Stimulated activated naive CD8-positive, alpha-beta T cell treated with anti-CD3 and anti-CD28 coated beads, Interleukin-15, Interleukin-2, amounts not matched to agents 100 ng/mL and 50 ng/mL, for 24 hours (primary cell): ENCODE data around the gene DCBLD1.
"Not testable (repeated sequence)": the region's sequence is repeated elsewhere in the genome, so short reads cannot be mapped to it uniquely, and the experiment has no call there.

ENCODE experiments used
- H3K27ac Mint-ChIP-seq: one replicate; pipeline ENCODE4 v1.8.0; 2021; ENCODE audit warnings: mild to moderate bottlenecking, mixed read lengths
- H3K27me3 Mint-ChIP-seq: one replicate; pipeline ENCODE4 v1.8.0; 2021; ENCODE audit warnings: mixed read lengths
- H3K36me3 Mint-ChIP-seq: one replicate; pipeline ENCODE4 v1.8.0; 2021; ENCODE audit warnings: low read depth, mixed read lengths
- H3K4me1 Mint-ChIP-seq: one replicate; pipeline ENCODE4 v1.8.0; 2021; ENCODE audit warnings: low read depth, mixed read lengths
- H3K4me3 Mint-ChIP-seq: one replicate; pipeline ENCODE4 v1.8.0; 2021; ENCODE audit warnings: mild to moderate bottlenecking, mixed read lengths
- H3K9me3 Mint-ChIP-seq: one replicate; pipeline ENCODE4 v1.8.0; 2021; ENCODE audit warnings: mixed read lengths

DCBLD1 gene

DNA sequence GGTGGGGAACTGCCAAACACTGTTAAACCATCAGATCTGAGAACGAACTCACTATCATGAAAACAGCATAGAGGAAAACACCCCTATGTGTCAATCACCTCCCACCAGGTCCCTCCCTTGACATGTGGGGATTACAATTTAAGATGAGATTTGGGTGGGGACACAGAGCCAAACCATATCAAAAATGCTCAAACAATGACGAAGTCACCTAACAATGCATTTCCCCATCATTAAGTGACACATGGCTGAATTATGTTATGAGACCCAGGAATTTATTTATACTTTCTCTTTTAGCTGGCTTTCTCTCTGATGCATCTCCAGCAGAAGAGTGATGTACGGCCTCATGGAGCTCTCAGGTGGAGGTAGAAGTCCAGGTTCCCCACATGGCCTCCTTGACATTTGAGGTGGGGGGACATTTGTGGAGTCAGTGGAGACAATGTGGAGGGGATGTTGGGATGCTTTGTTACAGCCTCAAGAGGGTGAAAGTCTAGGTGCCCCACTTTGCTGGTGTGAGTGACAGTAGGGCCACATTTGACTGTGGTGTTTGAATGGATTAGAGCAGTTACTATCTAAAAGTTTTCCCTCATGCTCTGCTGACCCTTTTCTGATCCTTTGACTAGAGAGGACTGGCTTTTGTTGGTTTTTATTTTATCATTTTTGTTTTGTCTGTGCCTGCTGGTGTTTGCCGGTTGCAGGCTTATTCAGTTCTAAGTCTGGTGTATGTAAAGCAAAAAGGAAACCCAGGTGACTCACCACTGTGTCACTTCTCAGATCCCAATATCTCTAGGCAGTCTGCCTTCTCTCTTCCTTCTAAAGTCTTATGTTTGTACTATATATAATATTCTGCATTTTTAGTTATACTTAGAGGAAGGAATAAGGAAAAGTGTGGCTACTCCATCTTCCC is 18.5 kb upstream of the DCBLD1 start:
- Mint-ChIP-seq H3K27me3 (peaks cover 16% of the 10 kb centered on the region), H3K4me3 (peak overlapping the region; percentile 22), H3K4me1 (peaks cover 18% of the 10 kb centered on the region), H3K27ac (peak overlapping the region; percentile 9), H3K9me3 (no peaks in the 10 kb centered on the region), H3K36me3 (no peaks in the 10 kb centered on the region)

DNA sequence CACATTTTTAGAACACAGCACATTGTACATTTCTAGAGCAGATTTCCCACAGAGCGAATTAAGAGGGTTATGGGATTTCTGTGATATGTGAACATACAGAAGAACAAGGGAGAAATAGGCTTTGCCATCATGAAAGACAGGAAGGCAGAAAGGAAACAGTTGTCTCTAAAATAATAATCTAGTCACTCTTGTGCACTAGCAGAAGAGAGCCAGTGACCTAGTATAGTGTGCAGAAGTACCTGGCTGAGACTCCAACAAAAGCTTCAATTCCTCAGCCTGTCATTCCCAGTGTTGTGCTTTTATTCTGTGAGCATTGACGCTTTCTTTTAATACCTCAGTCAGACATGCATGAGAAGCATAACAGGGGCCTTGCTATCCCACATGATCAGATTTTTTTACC is 17.8 kb upstream of the DCBLD1 start:
- Mint-ChIP-seq H3K4me1 (peaks cover 18% of the 10 kb centered on the region), H3K36me3 (no peaks in the 10 kb centered on the region), H3K27ac (no peak overlapping the region), H3K9me3 (no peaks in the 10 kb centered on the region), H3K27me3 (peaks cover 16% of the 10 kb centered on the region), H3K4me3 (no peak overlapping the region)

DNA sequence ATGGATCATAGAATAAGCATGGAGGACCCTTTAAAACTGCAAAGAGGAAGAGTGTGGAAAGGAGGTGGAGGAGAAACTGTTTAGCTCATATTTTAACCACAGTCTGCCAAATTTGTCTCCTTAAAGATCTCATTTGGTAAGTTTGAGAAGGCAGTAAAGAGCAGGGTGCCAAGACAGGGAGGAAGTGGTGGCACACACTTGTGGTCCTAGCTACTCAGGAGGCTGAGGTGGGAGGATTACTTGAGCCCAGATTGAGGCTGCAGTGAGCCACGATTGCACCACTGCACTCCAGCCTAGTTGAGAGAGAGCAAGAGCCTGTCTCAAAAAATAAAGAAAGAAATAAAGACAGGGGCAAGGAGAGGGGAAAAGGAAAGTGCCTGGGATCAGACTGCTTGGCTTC is 16.8 kb upstream of the DCBLD1 start:
- Mint-ChIP-seq H3K4me1 (peaks cover 18% of the 10 kb centered on the region), H3K27me3 (peaks cover 20% of the 10 kb centered on the region), H3K4me3 (no peak overlapping the region), H3K27ac (no peak overlapping the region), H3K36me3 (no peaks in the 10 kb centered on the region), H3K9me3 (no peaks in the 10 kb centered on the region)

DNA sequence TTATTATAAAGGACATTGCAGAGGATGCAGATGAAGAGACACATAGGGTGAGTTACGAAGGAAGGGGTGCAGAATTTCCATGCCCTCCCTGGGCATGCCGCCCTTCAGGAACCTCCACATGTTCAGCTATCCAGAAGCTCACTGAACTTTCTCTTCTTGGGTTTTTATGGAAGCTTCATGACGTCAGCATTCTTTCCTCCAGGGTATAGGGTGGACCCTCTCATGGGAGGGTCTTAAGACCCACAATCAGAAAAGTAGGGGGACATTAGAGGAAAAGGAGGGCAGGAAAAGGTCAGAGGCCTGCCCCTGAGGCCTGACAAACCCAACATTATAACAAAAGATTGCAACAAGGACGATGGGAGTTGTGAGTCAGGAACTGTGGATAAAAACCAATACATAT is 14.6 kb upstream of the DCBLD1 start:
- Mint-ChIP-seq H3K27ac (no peak overlapping the region), H3K9me3 (no peaks in the 10 kb centered on the region), H3K4me1 (peaks cover 18% of the 10 kb centered on the region), H3K4me3 (no peak overlapping the region), H3K36me3 (no peaks in the 10 kb centered on the region), H3K27me3 (peaks cover 22% of the 10 kb centered on the region)

DNA sequence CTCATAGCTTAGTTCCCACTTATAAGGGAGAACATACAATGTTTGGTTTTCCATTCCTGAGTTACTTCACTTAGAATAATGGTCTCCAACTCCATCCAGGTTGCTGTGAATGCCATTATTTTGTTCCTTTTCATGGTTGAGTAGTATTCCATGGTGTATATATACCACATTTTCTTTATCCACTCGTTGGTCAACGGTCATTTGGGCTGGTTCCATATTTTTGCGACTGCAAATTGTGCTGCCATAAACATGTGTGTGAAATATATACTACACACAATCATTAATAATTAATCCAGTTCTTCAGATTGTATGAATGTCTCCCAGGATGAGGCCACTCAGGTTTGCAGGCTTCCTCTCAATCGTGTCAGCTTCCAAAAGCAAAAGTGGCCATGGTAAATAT is 13.9 kb upstream of the DCBLD1 start:
- not testable (repeated sequence) for H3K4me3 Mint-ChIP-seq, H3K36me3 Mint-ChIP-seq, H3K9me3 Mint-ChIP-seq, H3K27ac Mint-ChIP-seq
- peaks cover 15% of the 10 kb centered on the region for H3K4me1 Mint-ChIP-seq
- peaks cover 22% of the 10 kb centered on the region for H3K27me3 Mint-ChIP-seq

DNA sequence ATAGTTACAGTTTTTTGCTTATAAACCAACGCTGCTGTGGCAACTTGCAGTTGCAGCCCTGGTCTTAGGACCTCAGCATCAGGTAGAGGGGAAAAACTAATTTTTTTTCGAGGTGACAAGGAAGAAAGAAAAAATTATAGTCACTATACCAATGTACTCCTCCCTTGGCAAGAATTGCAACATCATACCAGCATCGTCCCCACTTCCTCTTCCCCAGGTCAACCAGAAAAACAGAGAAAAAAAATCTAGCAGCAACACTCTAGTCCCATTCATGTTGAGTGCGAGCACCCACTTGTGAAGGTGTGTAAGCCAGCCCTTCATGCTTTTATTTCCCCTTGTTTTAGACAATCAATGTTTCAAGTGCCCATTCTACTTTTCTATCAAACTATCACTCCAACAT is 13.1 kb upstream of the DCBLD1 start:
- H3K27ac Mint-ChIP-seq = no peak overlapping the region
- H3K4me1 Mint-ChIP-seq = peaks cover 7% of the 10 kb centered on the region
- no peaks in the 10 kb centered on the region for H3K9me3 Mint-ChIP-seq
- no peaks in the 10 kb centered on the region for H3K36me3 Mint-ChIP-seq
- peaks cover 30% of the 10 kb centered on the region for H3K27me3 Mint-ChIP-seq
- H3K4me3 Mint-ChIP-seq = no peak overlapping the region

DNA sequence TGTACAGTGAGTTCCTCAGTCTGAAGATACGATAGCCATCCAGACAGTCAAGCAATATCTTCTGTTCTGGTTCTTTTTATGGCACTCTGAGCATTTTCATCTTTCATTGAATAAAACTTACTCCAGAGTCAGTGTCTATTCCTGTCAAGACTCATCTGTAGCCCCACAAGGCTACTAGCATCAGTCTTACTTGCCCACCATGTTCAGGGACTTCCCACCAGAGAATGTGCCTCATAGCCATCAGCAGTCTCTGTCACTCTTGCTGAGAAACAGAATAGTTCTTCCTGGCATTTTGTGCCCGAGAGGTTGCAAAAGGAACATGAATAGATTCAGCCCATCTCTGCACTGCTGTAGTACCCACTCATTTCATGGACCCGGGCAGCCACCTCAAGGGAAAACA is 12.7 kb upstream of the DCBLD1 start:
- H3K4me3 Mint-ChIP-seq = no peak overlapping the region
- peaks cover 5% of the 10 kb centered on the region for H3K4me1 Mint-ChIP-seq

DNA sequence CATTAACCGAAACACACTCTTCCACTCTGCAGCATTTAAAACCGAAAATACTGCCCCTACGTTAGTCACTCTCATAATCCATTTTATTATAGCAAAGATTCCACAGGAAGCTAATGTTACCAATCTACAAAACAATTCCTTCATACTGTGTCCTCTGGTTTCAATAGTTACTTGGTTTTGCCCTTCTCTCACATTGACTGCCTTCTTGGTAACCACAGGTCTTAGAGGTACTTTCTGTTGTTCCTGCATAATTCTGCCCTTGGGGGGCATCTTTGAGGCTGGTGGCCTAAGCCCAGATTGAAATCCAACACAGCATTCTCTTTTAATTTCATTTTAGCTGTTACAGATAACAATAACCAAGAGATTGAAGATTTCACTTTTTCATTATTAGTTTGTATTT is 9.8 kb upstream of the DCBLD1 start:
- peaks cover 26% of the 10 kb centered on the region for H3K27me3 Mint-ChIP-seq
- no peak overlapping the region for H3K27ac Mint-ChIP-seq
- H3K4me3 Mint-ChIP-seq = no peak overlapping the region
- H3K36me3 Mint-ChIP-seq = no peaks in the 10 kb centered on the region
- no peaks in the 10 kb centered on the region for H3K4me1 Mint-ChIP-seq
- no peaks in the 10 kb centered on the region for H3K9me3 Mint-ChIP-seq

More for the DNA sequence above, 12.7 kb upstream of the DCBLD1 start:
- H3K36me3 Mint-ChIP-seq = no peaks in the 10 kb centered on the region
- no peaks in the 10 kb centered on the region for H3K9me3 Mint-ChIP-seq
- peaks cover 31% of the 10 kb centered on the region for H3K27me3 Mint-ChIP-seq
- no peak overlapping the region for H3K27ac Mint-ChIP-seq

DNA sequence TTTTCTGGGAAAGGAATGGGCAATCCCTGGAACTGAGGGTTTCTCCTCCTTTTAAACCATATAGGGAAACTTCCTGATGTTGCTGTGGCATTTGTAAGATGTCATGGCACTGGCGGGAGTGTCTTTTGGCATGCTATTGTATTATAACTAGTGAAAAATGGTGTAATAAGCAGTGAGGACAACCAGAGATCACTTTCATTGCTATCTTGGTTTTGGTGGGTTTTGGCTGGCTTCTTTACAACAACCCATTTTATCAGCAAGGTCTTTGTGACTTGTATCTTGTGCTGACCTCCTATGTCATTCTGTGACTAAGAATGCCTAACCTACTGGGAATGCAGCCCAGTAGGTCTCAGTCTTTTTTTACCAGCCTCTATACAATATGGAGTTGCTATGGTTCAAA is 9.1 kb upstream of the DCBLD1 start:
- H3K4me3 Mint-ChIP-seq = no peak overlapping the region
- H3K4me1 Mint-ChIP-seq = no peaks in the 10 kb centered on the region
- no peaks in the 10 kb centered on the region for H3K36me3 Mint-ChIP-seq
- H3K9me3 Mint-ChIP-seq = no peaks in the 10 kb centered on the region
- H3K27me3 Mint-ChIP-seq = peaks cover 32% of the 10 kb centered on the region
- H3K27ac Mint-ChIP-seq = no peak overlapping the region

DNA sequence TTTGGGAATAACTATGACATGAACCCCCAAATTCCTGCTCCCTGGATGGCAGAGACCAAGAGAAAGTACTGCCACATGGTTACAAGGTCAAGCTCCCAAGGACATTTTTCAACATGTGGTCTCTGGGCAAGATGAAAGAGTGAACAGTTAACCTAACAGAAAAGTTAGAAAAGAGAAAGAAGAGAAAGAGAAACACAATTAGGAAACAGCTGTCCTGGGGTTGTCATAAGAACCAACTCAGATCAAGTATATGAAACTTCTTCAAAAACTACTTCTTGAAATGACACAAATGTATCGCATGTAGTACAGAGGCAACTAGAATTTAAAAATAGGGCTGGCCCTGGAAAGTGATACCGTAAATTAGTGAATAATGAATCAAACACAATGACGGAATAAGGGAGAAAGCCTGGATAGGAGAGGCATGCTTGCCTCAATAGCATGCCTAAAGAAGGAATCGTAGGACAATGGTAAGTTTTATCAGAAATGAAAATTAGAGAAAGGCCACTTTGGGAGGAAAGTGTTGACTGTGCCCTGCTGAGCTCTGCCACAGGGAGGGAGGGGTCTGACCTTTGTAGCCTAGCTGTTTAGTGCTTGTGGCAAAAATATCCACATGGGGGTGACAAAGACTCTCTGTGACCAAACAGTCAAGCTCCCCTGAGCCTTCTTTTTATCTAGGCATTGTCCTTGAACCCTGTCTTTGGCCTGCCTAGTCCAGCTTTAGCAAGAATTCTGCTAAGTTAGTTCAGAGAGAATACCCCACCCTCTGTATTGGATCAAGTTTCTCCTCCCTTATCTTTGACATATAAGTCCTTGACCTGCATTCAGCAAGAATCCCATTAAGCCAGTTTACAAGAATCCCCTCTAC is 4.3 kb upstream of the DCBLD1 start:
- peaks cover 13% of the 10 kb centered on the region for H3K4me1 Mint-ChIP-seq
- no peak overlapping the region for H3K4me3 Mint-ChIP-seq
- no peaks in the 10 kb centered on the region for H3K36me3 Mint-ChIP-seq
- H3K27ac Mint-ChIP-seq = no peak overlapping the region
- peaks cover 44% of the 10 kb centered on the region for H3K27me3 Mint-ChIP-seq
- no peaks in the 10 kb centered on the region for H3K9me3 Mint-ChIP-seq

DNA sequence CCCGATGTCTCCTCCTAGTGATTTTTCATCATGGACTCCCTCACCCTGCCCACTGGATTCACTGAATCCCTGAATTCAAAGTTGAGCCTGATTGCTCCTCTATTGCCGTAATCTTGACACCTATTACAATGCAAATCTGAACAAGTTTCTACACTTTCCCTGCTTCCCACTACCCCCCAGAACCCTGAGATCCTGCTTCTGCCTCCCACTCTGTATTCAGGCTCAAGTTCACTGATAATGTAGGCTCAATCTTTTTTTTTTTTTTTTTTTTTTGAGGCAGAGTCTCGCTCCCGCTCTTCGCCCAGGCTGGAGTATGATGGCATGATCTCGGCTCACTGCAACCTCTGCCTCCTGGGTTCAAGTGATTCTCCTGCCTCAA is 3.6 kb upstream of the DCBLD1 start:
- Mint-ChIP-seq H3K27me3 (peaks cover 46% of the 10 kb centered on the region), H3K27ac (no peak overlapping the region), H3K4me1 (peaks cover 19% of the 10 kb centered on the region), H3K4me3 (no peak overlapping the region), H3K9me3 (no peaks in the 10 kb centered on the region), H3K36me3 (no peaks in the 10 kb centered on the region)

DNA sequence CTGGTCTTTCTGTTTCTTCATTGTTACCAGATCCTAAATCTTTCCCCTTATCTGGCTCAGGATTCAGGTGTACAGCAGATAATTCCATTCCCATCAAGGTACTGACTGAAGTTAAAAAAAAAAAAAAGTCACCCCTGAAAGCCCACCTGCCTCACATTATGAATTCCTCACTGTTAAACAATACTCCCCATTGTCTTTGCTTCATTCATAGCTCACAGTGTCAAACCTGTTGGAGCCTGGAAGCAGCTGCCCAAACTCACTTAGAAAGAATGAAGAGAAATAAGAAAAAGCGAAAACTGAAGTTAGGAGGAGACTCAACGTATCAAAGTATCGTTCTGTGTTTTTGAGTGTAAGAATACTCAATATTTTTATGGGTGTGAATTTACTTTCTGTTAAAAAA is 1.8 kb upstream of the DCBLD1 start:
- H3K9me3 Mint-ChIP-seq = no peaks in the 10 kb centered on the region
- H3K36me3 Mint-ChIP-seq = no peaks in the 10 kb centered on the region
- no peak overlapping the region for H3K4me3 Mint-ChIP-seq
- peaks cover 19% of the 10 kb centered on the region for H3K4me1 Mint-ChIP-seq
- no peak overlapping the region for H3K27ac Mint-ChIP-seq
- H3K27me3 Mint-ChIP-seq = peaks cover 52% of the 10 kb centered on the region

DNA sequence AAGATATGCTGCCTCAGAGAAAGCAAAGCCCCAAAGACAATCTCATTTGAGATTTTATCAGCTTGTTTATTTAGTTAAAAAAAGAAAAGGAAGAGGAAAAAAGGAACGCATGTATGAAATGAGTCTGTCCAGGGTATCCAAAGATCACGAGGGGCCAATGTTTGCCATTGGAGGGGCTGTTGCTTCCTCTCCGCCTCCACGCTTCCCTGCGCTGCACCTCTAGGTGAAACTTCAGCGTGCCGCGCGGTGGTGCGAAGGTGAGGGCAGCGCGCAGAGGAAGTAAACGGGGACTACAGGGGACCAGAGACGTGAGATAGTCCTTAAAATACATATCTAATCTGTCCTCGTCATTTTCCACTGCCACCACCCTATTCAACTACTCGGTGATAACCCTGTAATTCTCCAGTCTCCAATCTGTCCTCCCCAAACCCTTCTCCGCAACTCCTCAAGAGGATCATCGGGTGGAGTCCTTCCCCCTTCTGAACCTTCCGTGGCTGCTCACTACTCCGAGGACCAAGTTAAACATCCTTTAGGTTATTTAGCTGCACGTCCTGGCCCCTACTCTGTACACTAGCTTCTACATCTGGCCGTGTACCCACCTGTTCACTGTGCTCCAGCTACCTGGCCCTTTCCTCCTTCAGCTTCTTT is 1.1 kb upstream of the DCBLD1 start:
- Mint-ChIP-seq H3K27me3 (peaks cover 58% of the 10 kb centered on the region), H3K36me3 (no peaks in the 10 kb centered on the region), H3K4me3 (peak overlapping the region; percentile 79), H3K9me3 (no peaks in the 10 kb centered on the region), H3K27ac (no peak overlapping the region), H3K4me1 (peaks cover 19% of the 10 kb centered on the region)

DNA sequence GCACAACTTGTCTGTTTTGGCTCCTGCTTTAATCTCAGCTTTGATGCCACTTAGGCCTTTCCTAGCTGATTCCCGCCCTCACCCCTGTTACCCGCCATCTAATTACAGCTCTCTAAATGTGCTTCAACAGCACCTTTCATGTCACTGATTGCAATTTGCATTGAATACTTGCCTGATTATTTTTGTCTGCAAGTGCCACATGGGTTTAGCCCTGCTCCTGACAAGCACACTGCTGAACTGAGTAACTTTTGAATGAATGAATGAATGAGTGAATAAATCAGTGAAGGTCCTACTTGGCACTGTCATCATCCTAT is 591 bp upstream of the DCBLD1 start:
- Mint-ChIP-seq H3K36me3 (no peaks in the 10 kb centered on the region), H3K27me3 (peaks cover 60% of the 10 kb centered on the region), H3K4me1 (peaks cover 19% of the 10 kb centered on the region), H3K9me3 (no peaks in the 10 kb centered on the region), H3K27ac (no peak overlapping the region), H3K4me3 (peak overlapping the region; percentile 79)

DNA sequence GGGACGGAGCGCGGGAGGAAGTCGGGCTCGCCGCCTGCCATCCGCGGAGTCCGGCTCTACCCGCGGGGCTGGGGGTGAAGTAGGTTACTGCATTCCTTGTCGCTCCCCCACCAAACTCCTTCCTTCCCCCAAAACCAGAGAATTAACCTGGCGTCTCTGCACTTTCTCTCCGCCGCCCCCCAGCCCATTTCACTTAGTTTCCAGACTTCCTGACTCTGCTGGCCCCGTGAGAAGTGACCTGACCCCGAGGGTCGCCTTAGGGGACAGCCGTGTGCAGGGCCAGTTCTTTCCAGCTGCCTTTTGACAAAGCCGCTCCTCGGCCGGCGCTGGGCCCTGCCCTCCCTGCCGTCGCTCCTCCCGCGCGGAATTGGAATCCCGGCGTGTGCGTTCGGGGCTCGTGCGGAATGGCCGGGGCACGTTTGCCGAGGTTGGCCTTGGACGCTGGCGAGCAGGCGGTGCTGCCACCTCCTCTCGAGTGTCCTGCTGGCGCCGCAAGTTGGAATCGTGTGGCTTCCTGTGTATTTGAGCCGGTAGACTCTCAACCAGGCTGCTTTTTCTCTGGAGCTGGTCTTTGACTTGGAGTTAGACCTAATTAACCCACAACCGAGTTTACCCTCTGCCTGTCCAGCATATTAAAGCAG is 650 bp downstream of the DCBLD1 start:
- Mint-ChIP-seq H3K36me3 (no peaks in the 10 kb centered on the region), H3K4me1 (peaks cover 19% of the 10 kb centered on the region), H3K9me3 (no peaks in the 10 kb centered on the region), H3K4me3 (peak overlapping the region; percentile 90), H3K27me3 (peaks cover 49% of the 10 kb centered on the region), H3K27ac (peak overlapping the region; percentile 88)
